B cell (primary cell): Measurements from ENCODE around the gene PPP1CB. TPM values are rescaled to one million over a fixed set of nuclear protein-coding genes. Genes with fewer than 3 reads are reported as not detected.

Experiments used
- ATAC-seq: fragments of 200-7000 bp; cut with Tn5 transposase; one replicate; pipeline ENCODE4 v1.10.0; 2021; ENCODE audit warnings: low read depth, mild to moderate bottlenecking, moderate number of reproducible peaks, moderate library complexity
- CTCF ChIA-PET: fragments of 350-600 bp; sonication (Branson Sonifier 250); formaldehyde crosslinking; loops from one replicate; lab custom pipeline; 2021; ENCODE audit warnings: antibody characterized with exemption, inconsistent platforms; lab: Charles Lee
- POLR2A ChIA-PET: fragments of 350-600 bp; sonication (Branson Sonifier 250); formaldehyde crosslinking; loops from one replicate; lab custom pipeline; 2021; ENCODE audit warnings: antibody characterized with exemption; lab: Charles Lee
- DNase-seq: peaks from one replicate; pipeline ENCODE4 v3.0.0; 2013
- H2AFZ ChIP-seq: 2 replicates; pipeline ENCODE4 v1.6.1; 2012; ENCODE audit warnings: mild to moderate bottlenecking, low read depth, low read length; ENCODE audit not compliant: insufficient read depth, poor library complexity, severe bottlenecking
- H3K27ac ChIP-seq, 2 donors: 1 replicate in 1 of 2; 2 replicates in 1 of 2; pipeline ENCODE4 v1.5.1; 2012 to 2013; ENCODE audit warnings: low read length in 2 of 2, mild to moderate bottlenecking in 2 of 2, moderate library complexity in 1 of 2
- H3K27me3 ChIP-seq, 4 experiments: fragments of 200-600 bp in 1 of 4; sonication (generic) in 1 of 4; replicated peaks in 1 of 4; 1 replicate in 2 of 4; 2 replicates in 2 of 4; pipeline versions ENCODE4 v1.6.1 to v1.7.0; 2013 to 2016; ENCODE audit warnings: low read length in 3 of 4, mild to moderate bottlenecking in 2 of 4, mixed read lengths in 1 of 4, moderate library complexity in 1 of 4; ENCODE audit not compliant: insufficient read depth in 4 of 4, control insufficient read depth in 3 of 4; ENCODE audit errors: control extremely low read depth in 1 of 4
- H3K36me3 ChIP-seq, 2 experiments: replicated peaks in 1 of 2; 1 replicate in 1 of 2; 2 replicates in 1 of 2; pipeline versions ENCODE4 v1.6.1 to v1.7.1; 2013; ENCODE audit warnings: low read length in 1 of 2; ENCODE audit not compliant: insufficient read depth in 2 of 2, control insufficient read depth in 1 of 2; ENCODE audit errors: control extremely low read depth in 1 of 2, extremely low read depth in 1 of 2
- H3K4me1 ChIP-seq, 2 donors: fragments of 200-600 bp in 1 of 2; sonication (generic) in 1 of 2; 1 replicate in 1 of 2; 2 replicates in 1 of 2; pipeline versions ENCODE4 v1.5.1 to v1.6.1; 2013 to 2017; ENCODE audit warnings: low read length in 2 of 2; ENCODE audit not compliant: control insufficient read depth in 2 of 2, insufficient read depth in 2 of 2
- H3K4me2 ChIP-seq: replicated peaks from 2 replicates; pipeline ENCODE3; 2012; ENCODE audit warnings: mild to moderate bottlenecking, low read depth, low read length; ENCODE audit not compliant: poor library complexity, severe bottlenecking
- H3K4me3 ChIP-seq, 5 experiments: fragments of 200-600 bp in 1 of 5; sonication (generic) in 1 of 5; 1 replicate in 3 of 5; 2 replicates in 2 of 5; pipeline versions ENCODE4 v1.5.1 to v1.7.0; 2011 to 2016; ENCODE audit warnings: low read length in 4 of 5, mild to moderate bottlenecking in 4 of 5, low read depth in 2 of 5, control low read depth in 1 of 5, moderate library complexity in 1 of 5; ENCODE audit not compliant: insufficient read depth in 1 of 5; ENCODE audit errors: control extremely low read depth in 1 of 5, extremely low read depth in 1 of 5
- H3K79me2 ChIP-seq: fragments of 200-600 bp; sonication (generic); one replicate; pipeline ENCODE4 v1.6.0; 2016; ENCODE audit warnings: low read length; ENCODE audit not compliant: control insufficient read depth, insufficient read depth
- H3K9ac ChIP-seq: fragments of 200-600 bp; sonication (generic); 2 replicates; pipeline ENCODE4 v1.6.1; 2017; ENCODE audit warnings: mild to moderate bottlenecking, low read length, moderate library complexity
- H3K9me3 ChIP-seq, 3 donors: one replicate each; pipeline versions ENCODE4 v1.6.1 to v1.7.1; 2013; ENCODE audit warnings: low read length in 2 of 3; ENCODE audit not compliant: control insufficient read depth in 2 of 3, insufficient read depth in 1 of 3; ENCODE audit errors: control extremely low read depth in 1 of 3
- H4K20me1 ChIP-seq: 2 replicates; pipeline ENCODE4 v1.6.0; 2012; ENCODE audit warnings: mild to moderate bottlenecking, low read length; ENCODE audit not compliant: insufficient read depth, control insufficient read depth, poor library complexity, severe bottlenecking
- H3K27ac Mint-ChIP-seq: one replicate; pipeline ENCODE4 v1.8.0; 2021; ENCODE audit warnings: mixed read lengths
- H3K27me3 Mint-ChIP-seq: one replicate; pipeline ENCODE4 v1.8.0; 2021; ENCODE audit warnings: mixed read lengths
- H3K4me1 Mint-ChIP-seq: one replicate; pipeline ENCODE4 v1.8.0; 2021; ENCODE audit warnings: mixed read lengths
- H3K4me3 Mint-ChIP-seq: one replicate; pipeline ENCODE4 v1.8.0; 2021; ENCODE audit warnings: mixed read lengths
- H3K9me3 Mint-ChIP-seq: one replicate; pipeline ENCODE4 v1.8.0; 2022; ENCODE audit warnings: mixed read lengths; ENCODE audit not compliant: insufficient read depth
- EZH2 ChIP-seq: IDR thresholded peaks from 2 replicates; pipeline ENCODE4 v1.6.1; 2012; ENCODE audit warnings: borderline replicate concordance, low read depth, mild to moderate bottlenecking, moderate library complexity, low read length; ENCODE audit not compliant: insufficient read depth, poor library complexity, severe bottlenecking
- WGBS: methylation state at CpG from one replicate; pipeline ENCODE4 v1.1.5; 2013; ENCODE audit warnings: missing lambda C conversion rate; ENCODE audit not compliant: insufficient coverage; 5-methylcytosine and 5-hydroxymethylcytosine counted together
- intact Hi-C: fragments of 100-400 bp; cut with micrococcal nuclease; formaldehyde crosslinking; loops from one replicate; pipeline ENCODE4 v1.10.0; 2022
- polyA plus RNA-seq: library from polyadenylated mRNA; depleted of rRNA; stranded (reverse); fragments of >200 nt; gene quantifications from 2 replicates; pipeline ENCODE4 v1.2.3, GENCODE V29; 2012
- total RNA-seq, 2 donors: library from RNA; stranded (reverse); fragments of 120-200 nt in 1 of 2; gene quantifications; 1 replicate in 1 of 2; 2 replicates in 1 of 2; pipeline versions ENCODE4 v1.2.3 to v1.2.4, GENCODE V29; 2013 to 2022
- TF ChIP-seq, protein P1 (sequence below): fragments of 200-600 bp; IDR thresholded peaks from one replicate; pipeline ENCODE4 v1.8.0; 2022; ENCODE audit warnings: antibody characterized with exemption, mild to moderate bottlenecking

Gene PPP1CB
- total and polyA plus RNA-seq, 2 donors (not counting 1 experiment from before 2014, with no cell fraction given) = 26.9 to 152 TPM

DNA sequence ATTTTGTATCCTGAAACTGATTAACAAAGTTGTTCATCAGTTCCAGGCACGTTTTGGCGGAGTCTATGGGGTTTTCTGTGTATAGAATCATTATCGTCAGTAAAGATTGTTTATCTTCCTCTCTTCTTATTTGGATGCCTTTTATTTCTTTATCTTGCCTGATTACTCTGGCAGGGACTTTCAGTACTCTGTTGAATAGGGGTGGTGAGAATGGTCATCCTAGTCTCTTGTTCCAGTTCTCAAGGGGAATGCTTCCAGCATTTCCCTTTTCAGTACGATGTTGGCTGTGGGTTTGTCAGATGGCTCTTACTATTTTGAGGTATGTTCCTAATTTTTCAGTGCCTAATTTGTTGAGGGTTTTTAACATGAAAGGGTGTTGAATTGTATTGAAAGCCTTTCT, 45.0 kb downstream of the PPP1CB start:
- no peak overlapping the region for H3K9ac ChIP-seq
- no peak overlapping the region for H3K4me3 Mint-ChIP-seq
- H3K9me3 Mint-ChIP-seq = no peaks in the 10 kb centered on the region
- no peak overlapping the region for H2AFZ ChIP-seq
- no peaks in the 10 kb centered on the region for H3K27me3 Mint-ChIP-seq
- peaks cover 6% of the 10 kb centered on the region for H3K4me1 Mint-ChIP-seq
- no peak overlapping the region for H3K27ac Mint-ChIP-seq
- H3K79me2 ChIP-seq = peaks cover 6% of the 10 kb centered on the region
- ChIA-PET CTCF (no interaction called here), POLR2A (no interaction called here)
- no peak for ATAC-seq
- WGBS = no CpG with 5 or more reads among the region's 4 CpGs
- H3K4me2 ChIP-seq = no peak overlapping the region
- TF ChIP-seq, protein P1, sequence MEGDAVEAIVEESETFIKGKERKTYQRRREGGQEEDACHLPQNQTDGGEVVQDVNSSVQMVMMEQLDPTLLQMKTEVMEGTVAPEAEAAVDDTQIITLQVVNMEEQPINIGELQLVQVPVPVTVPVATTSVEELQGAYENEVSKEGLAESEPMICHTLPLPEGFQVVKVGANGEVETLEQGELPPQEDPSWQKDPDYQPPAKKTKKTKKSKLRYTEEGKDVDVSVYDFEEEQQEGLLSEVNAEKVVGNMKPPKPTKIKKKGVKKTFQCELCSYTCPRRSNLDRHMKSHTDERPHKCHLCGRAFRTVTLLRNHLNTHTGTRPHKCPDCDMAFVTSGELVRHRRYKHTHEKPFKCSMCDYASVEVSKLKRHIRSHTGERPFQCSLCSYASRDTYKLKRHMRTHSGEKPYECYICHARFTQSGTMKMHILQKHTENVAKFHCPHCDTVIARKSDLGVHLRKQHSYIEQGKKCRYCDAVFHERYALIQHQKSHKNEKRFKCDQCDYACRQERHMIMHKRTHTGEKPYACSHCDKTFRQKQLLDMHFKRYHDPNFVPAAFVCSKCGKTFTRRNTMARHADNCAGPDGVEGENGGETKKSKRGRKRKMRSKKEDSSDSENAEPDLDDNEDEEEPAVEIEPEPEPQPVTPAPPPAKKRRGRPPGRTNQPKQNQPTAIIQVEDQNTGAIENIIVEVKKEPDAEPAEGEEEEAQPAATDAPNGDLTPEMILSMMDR = no peak
- TF ChIP-seq EZH2 = no peak
- no peaks in the 10 kb centered on the region for H3K4me1 ChIP-seq
- H3K9me3 ChIP-seq = peaks cover 0 to 5% (median 4%) of the 10 kb centered on the region in 3 donors
- DNase-seq = no peak
- intact Hi-C loops = no loop called here
- no peaks in the 10 kb centered on the region for H3K27me3 ChIP-seq
- peaks cover 20 to 63% of the 10 kb centered on the region in 2 experiments for H3K36me3 ChIP-seq
- no peak overlapping the region for H3K4me3 ChIP-seq
- H3K27ac ChIP-seq = no peak overlapping the region
- peaks cover 32% of the 10 kb centered on the region for H4K20me1 ChIP-seq

DNA sequence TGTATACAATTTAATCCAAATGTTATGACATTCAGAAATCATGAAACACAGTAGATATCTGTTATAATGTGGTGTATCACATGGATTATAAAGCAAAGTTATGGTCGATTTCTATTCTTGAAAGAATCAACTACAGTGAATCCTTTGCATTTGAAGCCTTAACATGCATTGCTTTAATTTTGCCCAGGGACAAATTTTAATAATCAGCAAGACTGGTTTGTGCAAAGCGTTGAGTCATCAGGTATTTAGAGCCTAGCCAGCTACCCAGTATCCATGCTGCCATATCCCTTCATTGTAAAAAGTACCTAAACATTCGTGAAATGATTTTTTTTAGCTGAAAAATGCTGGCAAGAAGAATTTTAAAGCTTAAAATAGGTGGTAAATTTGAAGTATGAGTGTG, 50.1 kb downstream of the PPP1CB start:
- H2AFZ ChIP-seq = no peak overlapping the region
- Mint-ChIP-seq H3K9me3 (no peaks in the 10 kb centered on the region), H3K4me1 (no peaks in the 10 kb centered on the region), H3K4me3 (no peak overlapping the region), H3K27me3 (no peaks in the 10 kb centered on the region), H3K27ac (no peak overlapping the region)
- peaks cover 16% of the 10 kb centered on the region for H4K20me1 ChIP-seq
- no peaks in the 10 kb centered on the region for H3K4me1 ChIP-seq
- no peak overlapping the region for H3K4me2 ChIP-seq
- ChIA-PET POLR2A (interaction anchor here (0.6 kb wide), 1 partner anchor 205 kb away, joined by 6 read pairs; no protein-coding TSS in a partner anchor), CTCF (interaction anchor here (1.3 kb wide), 1 partner anchor 19 kb away, joined by 4 read pairs; no protein-coding TSS in a partner anchor)
- H3K4me3 ChIP-seq = no peak overlapping the region
- no peak overlapping the region for H3K9ac ChIP-seq
- ATAC-seq = no peak
- TF ChIP-seq, protein P1 = no peak
- TF ChIP-seq EZH2 = no peak
- H3K27me3 ChIP-seq = no peaks in the 10 kb centered on the region
- intact Hi-C loops = no loop called here
- H3K27ac ChIP-seq = no peak overlapping the region
- no peaks in the 10 kb centered on the region for H3K9me3 ChIP-seq
- peaks cover 9 to 49% of the 10 kb centered on the region in 2 experiments for H3K36me3 ChIP-seq
- DNase-seq = no peak
- no peaks in the 10 kb centered on the region for H3K79me2 ChIP-seq
- no CpG with 5 or more reads among the region's 3 CpGs for WGBS
